RWPE1 (cell line): ENCODE measurements around the gene SLC35A2.

Experiments used
- CTCF ChIA-PET: fragments of 350-600 bp; sonication (Branson Sonifier 250); formaldehyde crosslinking; extraction: SDS; loops from one replicate; lab custom pipeline; 2021; lab: Yijun Ruan, JAX
- POLR2A ChIA-PET: fragments of 400-600 bp; formaldehyde crosslinking; extraction: SDS; loops from one replicate; lab custom pipeline; 2020; ENCODE audit warnings: antibody characterized with exemption; ENCODE audit not compliant: low non-redundant PET; lab: Yijun Ruan, JAX
- DNase-seq: peaks from one replicate; pipeline ENCODE4 v3.0.0; 2012; ENCODE audit warnings: low spot score
- H3K27ac ChIP-seq: fragments of 450-650 bp; 2 replicates; pipeline ENCODE4 v1.5.1; 2017
- CTCF ChIP-seq: fragments of 450-650 bp; conservative IDR thresholded peaks from 2 replicates; pipeline ENCODE4 v1.5.1; 2017; ENCODE audit warnings: low read depth, mild to moderate bottlenecking

The SLC35A2 gene

GRCh38 chrX:48911412-48912182, at the start of gene SLC35A2:
Gene SLC35A2 (minus strand): TSS chrX:48911646. CDS start chrX:48911636, 10 bp downstream.
- ChIA-PET CTCF (no interaction called here), POLR2A (no interaction called here)
- peak; percentile 75 for DNase-seq
- peak within 1 kb of the TSS; percentile 87 for H3K27ac ChIP-seq
- no peak for TF ChIP-seq CTCF

GRCh38 chrX:48960291-48960690, 48.8 kb upstream of the SLC35A2 start:
- no peak for DNase-seq
- CTCF ChIA-PET: no interaction called here
- no peak overlapping the region for H3K27ac ChIP-seq
- no peak for TF ChIP-seq CTCF
- POLR2A ChIA-PET: no interaction called here

- TF ChIP-seq CTCF: no peak
- POLR2A ChIA-PET: interaction anchor here (0.5 to 0.7 kb wide), 2 partner anchors 61 to 83 kb away, joined by 3 read pairs; partner anchors contain the start of gene TIMM17B
- peak overlapping the region; percentile 93 for H3K27ac ChIP-seq
- no peak for DNase-seq
- CTCF ChIA-PET: interaction anchor here (0.8 to 1.3 kb wide), 2 partner anchors 14 to 207 kb away, joined by 5 read pairs; partner anchors contain the start of gene KCND1
Measured at GRCh38 chrX:48958635-48959094, 47.2 kb upstream of the SLC35A2 start.

- ChIA-PET CTCF (interaction anchor here (1.3 kb wide), 1 partner anchor 14 kb away, joined by 5 read pairs; the partner anchor contains the start of gene KCND1), POLR2A (interaction anchor here (0.5 to 0.7 kb wide), 2 partner anchors 84 to 278 kb away, joined by 3 read pairs; no protein-coding TSS in a partner anchor)
- DNase-seq: peak; percentile 95
- H3K27ac ChIP-seq: peak overlapping the region; percentile 93
- no peak for TF ChIP-seq CTCF
Measured at GRCh38 chrX:48957827-48958634, 46.6 kb upstream of the SLC35A2 start.

GRCh38 chrX:48957477-48957826, 46.0 kb upstream of the SLC35A2 start, which contains the start of gene OTUD5:
Gene OTUD5 (minus strand): TSS chrX:48957607. CDS start chrX:48957570, 37 bp downstream.
- ChIA-PET POLR2A (interaction anchor here (0.5 kb wide), 1 partner anchor 278 kb away, joined by 3 read pairs; no protein-coding TSS in a partner anchor), CTCF (no interaction called here)

More at GRCh38 chrX:48957477-48957826, 46.0 kb upstream of the SLC35A2 start, which contains the start of gene OTUD5:
- peak within 1 kb of the TSS; percentile 93 for H3K27ac ChIP-seq
- TF ChIP-seq CTCF: no peak
- peak; percentile 34 for DNase-seq
